Thyroid gland (tissue), 4 donors: ENCODE data around the gene TUBGCP3.

Experiments used
- CTCF ChIP-seq, 6 experiments: fragments of 200-600 bp in 3 of 6; fragments of 450-650 bp in 3 of 6; sonication (generic) in 3 of 6; IDR thresholded peaks; one replicate each; pipeline ENCODE4 v1.5.1; 2016 to 2019; ENCODE audit warnings: antibody characterized with exemption in 6 of 6, mild to moderate bottlenecking in 2 of 6, inconsistent platforms in 1 of 6, moderate library complexity in 1 of 6
- POLR2A ChIP-seq, 2 donors: fragments of 450-650 bp; IDR thresholded peaks; one replicate each; pipeline ENCODE4 v1.6.1; 2017; ENCODE audit warnings: antibody characterized with exemption in 2 of 2, mild to moderate bottlenecking in 2 of 2, moderate library complexity in 1 of 2

- TF ChIP-seq CTCF (IDR thresholded peaks at IDR 0.05): no peak
- TF ChIP-seq POLR2A (IDR thresholded peaks at IDR 0.05): no peak
These were observed 33.6 kb downstream of the TUBGCP3 start for GRCh38 chr13:112554214-112554850.
